Suprapubic skin (tissue), 4 donors: Measurements from ENCODE around the gene EPHB1.

Experiments used
- CTCF ChIP-seq, 2 donors: fragments of 200-600 bp in 1 of 2; fragments of 450-650 bp in 1 of 2; sonication (generic) in 1 of 2; IDR thresholded peaks; one replicate each; pipeline ENCODE4 v1.5.1; 2016 to 2019; ENCODE audit warnings: antibody characterized with exemption in 2 of 2, mild to moderate bottlenecking in 1 of 2, moderate library complexity in 1 of 2
- EP300 ChIP-seq: sonication (generic); formaldehyde crosslinking; IDR thresholded peaks from one replicate; pipeline ENCODE4 v1.6.1; 2017; ENCODE audit warnings: antibody characterized with exemption
- POLR2A ChIP-seq, 2 donors: fragments of 450-650 bp; IDR thresholded peaks; one replicate each; pipeline ENCODE4 v1.6.1; 2017; ENCODE audit warnings: antibody characterized with exemption in 2 of 2, mild to moderate bottlenecking in 2 of 2, moderate library complexity in 2 of 2
- POLR2AphosphoS5 ChIP-seq, 3 donors: sonication (generic); formaldehyde crosslinking; IDR thresholded peaks; one replicate each; pipeline ENCODE4 v1.6.1; 2017; ENCODE audit warnings: antibody characterized with exemption in 3 of 3

DNA sequence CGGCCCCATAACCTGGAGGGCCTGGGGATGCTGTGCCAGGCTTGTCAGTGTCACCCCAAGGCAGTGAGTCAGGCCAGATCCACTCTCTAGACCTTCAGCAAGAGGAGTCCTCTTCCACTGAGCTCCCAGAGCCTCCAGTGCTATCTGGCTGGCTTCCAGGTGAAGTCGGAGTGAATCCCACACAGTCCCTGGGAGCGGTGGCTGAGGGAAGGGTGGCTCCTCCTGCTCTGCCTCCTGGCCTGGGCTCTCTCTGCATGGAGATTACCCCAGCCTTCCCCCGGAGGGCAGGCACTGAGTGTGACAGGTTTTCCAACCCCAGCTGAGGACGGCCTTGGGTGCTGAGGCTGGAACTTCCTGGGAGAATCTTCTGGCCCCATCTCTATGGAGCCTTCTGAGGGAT is 82.7 kb downstream of the EPHB1 start:
- TF ChIP-seq CTCF (IDR thresholded peaks at IDR 0.05) (no peak), EP300 (no peak), POLR2A (IDR thresholded peaks at IDR 0.05) (no peak), POLR2AphosphoS5 (IDR thresholded peaks at IDR 0.05) (no peak)
